Aorta (tissue), 5 donors: Measurements from ENCODE around the gene ISM1. TPM values are rescaled to one million over a fixed set of nuclear protein-coding genes. Genes with fewer than 3 reads are reported as not detected.
A peak's percentile ranks its signal among the peaks of the same experiment; 100 is the strongest.

Experiments
- ATAC-seq: fragments of 200-7000 bp; cut with Tn5 transposase; one replicate; pipeline ENCODE4 v1.9.1; 2022; ENCODE audit warnings: moderate library complexity; ENCODE audit not compliant: low FRiP score
- DNase-seq, 2 donors: peaks; one replicate each; pipeline ENCODE4 v3.0.0-alpha.2; 2020
- H3K27ac ChIP-seq, 2 donors: one replicate each; pipeline ENCODE4 v1.5.1; 2013; ENCODE audit warnings: low read length in 2 of 2, mild to moderate bottlenecking in 2 of 2, moderate library complexity in 2 of 2, control low read depth in 1 of 2, inconsistent platforms in 1 of 2, low read depth in 1 of 2
- H3K27me3 ChIP-seq, 2 donors: one replicate each; pipeline ENCODE4 v1.6.1; 2013; ENCODE audit warnings: control low read depth in 1 of 2, low read length in 1 of 2, mild to moderate bottlenecking in 1 of 2, moderate library complexity in 1 of 2; ENCODE audit not compliant: insufficient read depth in 2 of 2, control insufficient read depth in 1 of 2
- H3K36me3 ChIP-seq, 2 donors: one replicate each; pipeline ENCODE4 v1.6.1; 2013; ENCODE audit warnings: control low read depth in 1 of 2, low read length in 1 of 2, mild to moderate bottlenecking in 1 of 2; ENCODE audit not compliant: insufficient read depth in 2 of 2, control insufficient read depth in 1 of 2
- H3K4me1 ChIP-seq, 2 donors: one replicate each; pipeline ENCODE4 v1.6.1; 2013; ENCODE audit warnings: low read length in 2 of 2, control low read depth in 1 of 2, mild to moderate bottlenecking in 1 of 2, moderate library complexity in 1 of 2; ENCODE audit not compliant: insufficient read depth in 2 of 2, control insufficient read depth in 1 of 2
- H3K4me3 ChIP-seq, 2 donors: one replicate each; pipeline ENCODE4 v1.5.1; 2013; ENCODE audit warnings: low read length in 2 of 2, control low read depth in 1 of 2, mild to moderate bottlenecking in 1 of 2
- H3K9me3 ChIP-seq: one replicate; pipeline ENCODE4 v1.6.1; 2013; ENCODE audit warnings: mild to moderate bottlenecking, low read length; ENCODE audit not compliant: control insufficient read depth
- WGBS, 2 donors: extraction: QIAGEN DNeasy Blood & Tissue Kit; methylation state at CpG; one replicate each; pipeline ENCODE4 v1.1.7; 2013; 5-methylcytosine and 5-hydroxymethylcytosine counted together
- intact Hi-C, 2 donors: fragments of 100-400 bp; cut with DNase I; formaldehyde crosslinking; loops; one replicate each; pipeline versions ENCODE4 v1.14.2 to v1.15.0; 2022
- polyA plus RNA-seq, 2 donors: library from polyadenylated mRNA; stranded (reverse); fragments of 200-250 nt; gene quantifications; one replicate each; pipeline ENCODE4 v1.2.3, GENCODE V29; 2013
- total RNA-seq, 2 donors: library from RNA; stranded (reverse); fragmentation: NEBNext Ultra II Directional; extraction: Animal tissue kit (Norgen Biotek cat#: 25700); gene quantifications; one replicate each; pipeline ENCODE4 v1.2.1, GENCODE V29; 2021
- donor health status: healthy with polysubstance abuse.
- donor health status: Bipolar disorder and iron deficiency.
- donor health status: DM: no; HTN: no; CAD: no.
- donor health status: DM: no; HTN: no; CAD: no.
- donor health status: DM: yes; HTN: yes; CAD: no.

The ISM1 gene
- total and polyA plus RNA-seq, 4 donors, result 2.0 to 94.9 (median 24.2) TPM

GRCh38 chr20:13348311-13349234, 127.5 kb downstream of the ISM1 start:
- ATAC-seq (peak; percentile 44), DNase-seq (no peak)
- H3K36me3 ChIP-seq, result no peaks in the 10 kb centered on the region
- 22% methylated on average over 9 of the region's 9 CpGs for WGBS, 2 donors
- H3K27ac ChIP-seq, result peak overlapping the region in 1 of 2 donors; percentile 8
- no peaks in the 10 kb centered on the region for H3K9me3 ChIP-seq
- intact Hi-C loops, result no loop called here
- no peaks in the 10 kb centered on the region for H3K27me3 ChIP-seq
- H3K4me1 ChIP-seq, result peaks cover 0 to 2% of the 10 kb centered on the region in 2 donors
- no peak overlapping the region for H3K4me3 ChIP-seq

- H3K36me3 ChIP-seq, result no peaks in the 10 kb centered on the region
- no peaks in the 10 kb centered on the region for H3K9me3 ChIP-seq
- no peak for ATAC-seq
- H3K27me3 ChIP-seq, result no peaks in the 10 kb centered on the region
- peaks cover 0 to 2% of the 10 kb centered on the region in 2 donors for H3K4me1 ChIP-seq
- no peak overlapping the region for H3K4me3 ChIP-seq
- WGBS, 2 donors, result 86 to 89% methylated on average over 4 of the region's 4 CpGs
- H3K27ac ChIP-seq, result no peak overlapping the region
- no peak for DNase-seq
- intact Hi-C loops, result no loop called here
Observed at GRCh38 chr20:13349235-13349604, 128.1 kb downstream of the ISM1 start.

Other genes starting within 250 kb of the ISM1 start
- gene SPTLC3, start 212.3 kb upstream of the ISM1 start, total RNA-seq, result 10 to 100 TPM in 1 of 2 donors, 1 to 10 TPM in 1; 4.1 to 12.1 TPM
- 1 to 10 TPM; 1.4 to 1.8 TPM for gene SPTLC3, start 212.3 kb upstream of the ISM1 start, polyA plus RNA-seq